NCI-H2029 (cell line): ENCODE measurements around the gene MMP7.
A peak's percentile ranks its signal among the peaks of the same experiment; 100 is the strongest.

ENCODE experiments used
- DNase-seq: peaks from one replicate; lab custom pipeline; 2025; lab: John Stamatoyannopoulos, UW

Gene MMP7

GRCh38 chr11:102495161-102496042 is 35.1 kb downstream of the MMP7 start:
- DNase-seq, result peak; percentile 70

GRCh38 chr11:102494216-102494615 is 36.3 kb downstream of the MMP7 start:
- no peak for DNase-seq

- DNase-seq, result no peak
Measured at GRCh38 chr11:102493524-102493923, 37.0 kb downstream of the MMP7 start.

- DNase-seq, result no peak
Measured at GRCh38 chr11:102491969-102492368, 38.6 kb downstream of the MMP7 start.

GRCh38 chr11:102489186-102490145 is 41.1 kb downstream of the MMP7 start:
- no peak for DNase-seq

- DNase-seq, result no peak
Measured at GRCh38 chr11:102488208-102488607, 42.3 kb downstream of the MMP7 start.

- no peak for DNase-seq
Measured at GRCh38 chr11:102487214-102487613, 43.3 kb downstream of the MMP7 start.

GRCh38 chr11:102486584-102486983 is 44.0 kb downstream of the MMP7 start:
- no peak for DNase-seq

- DNase-seq, result no peak
Measured at GRCh38 chr11:102485095-102485722, 45.3 kb downstream of the MMP7 start.

- no peak for DNase-seq
Measured at GRCh38 chr11:102482433-102482832, 48.1 kb downstream of the MMP7 start.

- no peak for DNase-seq
Measured at GRCh38 chr11:102479733-102480132, 50.8 kb downstream of the MMP7 start.

GRCh38 chr11:102478673-102479299 is 51.8 kb downstream of the MMP7 start:
- DNase-seq, result no peak

- peak; percentile 87 for DNase-seq
Measured at GRCh38 chr11:102476812-102477211, 53.7 kb downstream of the MMP7 start.

- no peak for DNase-seq
Measured at GRCh38 chr11:102476069-102476468, 54.5 kb downstream of the MMP7 start.

- no peak for DNase-seq
Measured at GRCh38 chr11:102473543-102473942, 57.0 kb downstream of the MMP7 start.

GRCh38 chr11:102472127-102472526 is 58.4 kb downstream of the MMP7 start:
- DNase-seq, result no peak

- no peak for DNase-seq
Measured at GRCh38 chr11:102471474-102471873, 59.1 kb downstream of the MMP7 start.
